H9 (cell line): Measurements from ENCODE around the gene CYTIP. TPM values are rescaled to one million over a fixed set of nuclear protein-coding genes. Genes with fewer than 3 reads are reported as not detected.

Source experiments
- DNase-seq: peaks from one replicate; pipeline ENCODE4 v3.0.0-alpha.2; 2017
- H2AFZ ChIP-seq: one replicate; pipeline ENCODE4 v1.6.1; 2013; ENCODE audit warnings: mild to moderate bottlenecking, low read length, control low read depth, moderate library complexity
- H2AK5ac ChIP-seq: 2 replicates; pipeline ENCODE4 v1.6.1; 2013; ENCODE audit warnings: low read length, control low read depth, mixed read lengths; ENCODE audit not compliant: insufficient read length
- H2BK120ac ChIP-seq: one replicate; pipeline ENCODE4 v1.6.1; 2013; ENCODE audit warnings: low read depth, mild to moderate bottlenecking, low read length, control low read depth, inconsistent platforms; ENCODE audit not compliant: poor library complexity, severe bottlenecking
- H2BK12ac ChIP-seq: 2 replicates; pipeline ENCODE4 v1.6.1; 2013; ENCODE audit warnings: low read length, control low read depth, mixed read lengths, low read depth; ENCODE audit not compliant: insufficient read length
- H2BK15ac ChIP-seq: 2 replicates; pipeline ENCODE4 v1.6.1; 2013; ENCODE audit warnings: low read depth, low read length, control low read depth
- H2BK20ac ChIP-seq: one replicate; pipeline ENCODE4 v1.6.1; 2013; ENCODE audit warnings: low read depth, mild to moderate bottlenecking, low read length, control low read depth, inconsistent platforms; ENCODE audit not compliant: poor library complexity, severe bottlenecking
- H2BK5ac ChIP-seq: 2 replicates; pipeline ENCODE4 v1.6.1; 2013; ENCODE audit warnings: low read length, control low read depth, mixed read lengths; ENCODE audit not compliant: insufficient read length
- H3K14ac ChIP-seq: 2 replicates; pipeline ENCODE4 v1.6.1; 2013; ENCODE audit warnings: low read length, control low read depth; ENCODE audit not compliant: insufficient read depth
- H3K18ac ChIP-seq: 2 replicates; pipeline ENCODE4 v1.6.1; 2013; ENCODE audit warnings: low read depth, mild to moderate bottlenecking, mixed read lengths, low read length, control low read depth; ENCODE audit not compliant: insufficient read length
- H3K23ac ChIP-seq: 2 replicates; pipeline ENCODE4 v1.6.1; 2013; ENCODE audit warnings: low read length, control low read depth, mixed read lengths, low read depth; ENCODE audit not compliant: insufficient read length
- H3K23me2 ChIP-seq: 2 replicates; pipeline ENCODE4 v1.6.1; 2013; ENCODE audit warnings: low read depth, mild to moderate bottlenecking, mixed read lengths, low read length, control low read depth; ENCODE audit not compliant: insufficient read length, poor library complexity, severe bottlenecking
- H3K27ac ChIP-seq: 2 replicates; pipeline ENCODE4 v1.5.1; 2013; ENCODE audit warnings: low read length, control low read depth, mixed read lengths, low read depth; ENCODE audit not compliant: insufficient read length
- H3K27me3 ChIP-seq: 2 replicates; pipeline ENCODE4 v1.6.1; 2013; ENCODE audit warnings: low read length, control low read depth, inconsistent platforms; ENCODE audit not compliant: insufficient read depth
- H3K4ac ChIP-seq: 2 replicates; pipeline ENCODE4 v1.6.1; 2013; ENCODE audit warnings: low read depth, mild to moderate bottlenecking, control low read depth, inconsistent platforms, low read length, moderate library complexity
- H3K4me1 ChIP-seq: 2 replicates; pipeline ENCODE4 v1.6.1; 2013; ENCODE audit warnings: low read length, control low read depth, inconsistent platforms; ENCODE audit not compliant: insufficient read depth
- H3K4me2 ChIP-seq: 2 replicates; pipeline ENCODE4 v1.6.1; 2013; ENCODE audit warnings: low read length, control low read depth, mixed read lengths; ENCODE audit not compliant: insufficient read length, insufficient read depth
- H3K56ac ChIP-seq: 2 replicates; pipeline ENCODE4 v1.6.1; 2013; ENCODE audit warnings: low read depth, mild to moderate bottlenecking, mixed read lengths, low read length, control low read depth; ENCODE audit not compliant: insufficient read length
- H3K79me1 ChIP-seq: 2 replicates; pipeline ENCODE4 v1.6.1; 2013; ENCODE audit warnings: low read depth, mild to moderate bottlenecking, moderate library complexity, low read length, control low read depth, inconsistent platforms; ENCODE audit not compliant: insufficient read depth, poor library complexity, severe bottlenecking
- H3K79me2 ChIP-seq: 2 replicates; pipeline ENCODE4 v1.6.1; 2013; ENCODE audit warnings: low read length, control low read depth, inconsistent platforms; ENCODE audit not compliant: insufficient read depth
- H3K9ac ChIP-seq: 2 replicates; pipeline ENCODE4 v1.6.1; 2013; ENCODE audit warnings: low read length, control low read depth, mixed read lengths; ENCODE audit not compliant: insufficient read length; ENCODE audit errors: extremely low read depth
- H3K9me3 ChIP-seq: one replicate; pipeline ENCODE4 v1.6.1; 2013; ENCODE audit warnings: low read depth, low read length, inconsistent platforms; ENCODE audit not compliant: control insufficient read depth
- H3T11ph ChIP-seq: one replicate; pipeline ENCODE4 v1.6.1; 2013; ENCODE audit warnings: mild to moderate bottlenecking, low read length, control low read depth, inconsistent platforms
- H4K20me1 ChIP-seq: one replicate; pipeline ENCODE4 v1.6.1; 2013; ENCODE audit not compliant: control insufficient read depth, insufficient read length, insufficient read depth
- H4K5ac ChIP-seq: 2 replicates; pipeline ENCODE4 v1.6.1; 2013; ENCODE audit warnings: low read depth, mild to moderate bottlenecking, mixed read lengths, low read length, control low read depth; ENCODE audit not compliant: insufficient read length
- H4K8ac ChIP-seq: replicated peaks from 2 replicates; pipeline ENCODE4 v1.6.1; 2013; ENCODE audit warnings: low read length, control low read depth, mixed read lengths, low read depth; ENCODE audit not compliant: insufficient read length
- H4K91ac ChIP-seq: 2 replicates; pipeline ENCODE4 v1.6.1; 2013; ENCODE audit warnings: low read depth, mild to moderate bottlenecking, moderate library complexity, mixed read lengths, low read length, control low read depth; ENCODE audit not compliant: insufficient read length
- H3K27ac Mint-ChIP-seq, 3 experiments: 2 replicates in 2 of 3; 3 replicates in 1 of 3; pipeline ENCODE4 v1.8.0; 2020 to 2021; ENCODE audit warnings: mixed read lengths in 3 of 3, mild to moderate bottlenecking in 1 of 3, moderate library complexity in 1 of 3
- H3K27me3 Mint-ChIP-seq: 2 replicates; pipeline ENCODE4 v1.8.0; 2021; ENCODE audit warnings: low read depth, mild to moderate bottlenecking, moderate library complexity, mixed read lengths
- H3K36me3 Mint-ChIP-seq, 3 experiments: 2 replicates in 2 of 3; 3 replicates in 1 of 3; pipeline ENCODE4 v1.8.0; 2020 to 2021; ENCODE audit warnings: low read depth in 3 of 3, mixed read lengths in 3 of 3; ENCODE audit not compliant: insufficient read depth in 1 of 3
- H3K4me1 Mint-ChIP-seq, 2 experiments: 2 replicates each; pipeline ENCODE4 v1.8.0; 2020; ENCODE audit warnings: mixed read lengths in 2 of 2
- H3K4me3 Mint-ChIP-seq, 2 experiments: 2 replicates in 1 of 2; 3 replicates in 1 of 2; pipeline ENCODE4 v1.8.0; 2020 to 2021; ENCODE audit warnings: mild to moderate bottlenecking in 2 of 2, mixed read lengths in 2 of 2, moderate library complexity in 1 of 2
- H3K9me3 Mint-ChIP-seq, 2 experiments: 2 replicates in 1 of 2; 3 replicates in 1 of 2; pipeline ENCODE4 v1.8.0; 2020; ENCODE audit warnings: mild to moderate bottlenecking in 2 of 2, mixed read lengths in 2 of 2, moderate library complexity in 1 of 2
- WGBS: extraction: QIAGEN DNeasy Blood & Tissue Kit; methylation state at CpG from one replicate; pipeline ENCODE4 v1.1.7; 2013; ENCODE audit warnings: missing lambda C conversion rate, low lambda C conversion rate, mixed read lengths; ENCODE audit not compliant: insufficient read length; ENCODE audit errors: extremely low coverage; 5-methylcytosine and 5-hydroxymethylcytosine counted together
- total RNA-seq: library from RNA; stranded (reverse); gene quantifications from 2 replicates; pipeline ENCODE4 v1.2.1, GENCODE V29; 2021
- TF ChIP-seq, protein P1 (sequence below): fragments of 200-600 bp; sonication (generic); conservative IDR thresholded peaks from 3 replicates; pipeline ENCODE4 v1.8.0; 2021; ENCODE audit warnings: antibody characterized with exemption, mild to moderate bottlenecking

CYTIP gene
- total RNA-seq, 1 experiment from 2014 or later, result 0.28 TPM

DNA sequence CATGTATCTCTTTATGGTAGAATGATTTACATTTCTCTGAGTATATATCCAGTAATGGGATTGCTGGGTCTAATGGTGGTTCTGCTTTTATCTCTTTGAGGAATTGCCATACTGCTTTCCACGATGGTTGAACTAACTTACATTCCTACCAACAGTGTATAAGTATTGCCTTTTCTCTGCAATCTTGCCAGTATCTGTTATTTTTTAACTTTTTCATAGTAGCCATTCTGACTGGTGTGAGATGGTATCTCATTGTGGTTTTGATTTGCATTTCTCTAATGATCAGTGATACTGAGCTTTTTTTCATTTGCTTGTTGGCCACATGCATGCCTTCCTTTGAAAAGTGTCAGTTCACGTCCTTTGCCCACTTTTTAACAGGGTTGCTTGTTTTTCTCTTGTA is 55.1 kb downstream of the CYTIP start:
- Histone ChIP-seq H2AK5ac (no peak overlapping the region), H3K4me2 (no peak overlapping the region), H3K4me1 (no peaks in the 10 kb centered on the region), H3K18ac (no peak overlapping the region), H3K4ac (no peak overlapping the region), H3K79me2 (no peaks in the 10 kb centered on the region), H3K9me3 (no peaks in the 10 kb centered on the region), H2BK15ac (no peak overlapping the region), H2BK20ac (no peak overlapping the region), H4K8ac (no peak overlapping the region), H3K14ac (no peak overlapping the region), H3T11ph (no peak overlapping the region), H3K27me3 (no peaks in the 10 kb centered on the region), H4K5ac (no peak overlapping the region), H4K20me1 (no peaks in the 10 kb centered on the region), H2BK120ac (no peak overlapping the region), H3K23me2 (no peaks in the 10 kb centered on the region), H3K27ac (no peak overlapping the region), H3K9ac (no peak overlapping the region), H2BK5ac (no peak overlapping the region), H3K56ac (no peak overlapping the region), H3K79me1 (no peaks in the 10 kb centered on the region), H3K23ac (no peak overlapping the region), H2AFZ (no peak overlapping the region), H2BK12ac (no peak overlapping the region), H4K91ac (no peak overlapping the region)
- no CpG with 5 or more reads among the region's 2 CpGs for WGBS
- H3K4me1 Mint-ChIP-seq, result no peaks in the 10 kb centered on the region
- DNase-seq, result no peak
- no peak overlapping the region for H3K27ac Mint-ChIP-seq
- no peaks in the 10 kb centered on the region for H3K36me3 Mint-ChIP-seq
- H3K4me3 Mint-ChIP-seq, result no peak overlapping the region
- H3K27me3 Mint-ChIP-seq, result no peaks in the 10 kb centered on the region
- peaks cover 2 to 3% of the 10 kb centered on the region in 2 experiments; a peak in 1 of 5 replicates for H3K9me3 Mint-ChIP-seq
- TF ChIP-seq, protein P1, sequence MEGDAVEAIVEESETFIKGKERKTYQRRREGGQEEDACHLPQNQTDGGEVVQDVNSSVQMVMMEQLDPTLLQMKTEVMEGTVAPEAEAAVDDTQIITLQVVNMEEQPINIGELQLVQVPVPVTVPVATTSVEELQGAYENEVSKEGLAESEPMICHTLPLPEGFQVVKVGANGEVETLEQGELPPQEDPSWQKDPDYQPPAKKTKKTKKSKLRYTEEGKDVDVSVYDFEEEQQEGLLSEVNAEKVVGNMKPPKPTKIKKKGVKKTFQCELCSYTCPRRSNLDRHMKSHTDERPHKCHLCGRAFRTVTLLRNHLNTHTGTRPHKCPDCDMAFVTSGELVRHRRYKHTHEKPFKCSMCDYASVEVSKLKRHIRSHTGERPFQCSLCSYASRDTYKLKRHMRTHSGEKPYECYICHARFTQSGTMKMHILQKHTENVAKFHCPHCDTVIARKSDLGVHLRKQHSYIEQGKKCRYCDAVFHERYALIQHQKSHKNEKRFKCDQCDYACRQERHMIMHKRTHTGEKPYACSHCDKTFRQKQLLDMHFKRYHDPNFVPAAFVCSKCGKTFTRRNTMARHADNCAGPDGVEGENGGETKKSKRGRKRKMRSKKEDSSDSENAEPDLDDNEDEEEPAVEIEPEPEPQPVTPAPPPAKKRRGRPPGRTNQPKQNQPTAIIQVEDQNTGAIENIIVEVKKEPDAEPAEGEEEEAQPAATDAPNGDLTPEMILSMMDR, result no peak
